MM.1S (cell line): ENCODE measurements around the gene KRTCAP3.
"Not testable (repeated sequence)": the region's sequence is repeated elsewhere in the genome, so short reads cannot be mapped to it uniquely, and the experiment has no call there.

Source experiments
- CTCF ChIP-seq: fragments of 300-600 bp; sonication (generic); IDR thresholded peaks from 2 replicates; pipeline ENCODE4 v1.5.1; 2016; ENCODE audit warnings: antibody characterized with exemption, low read length, mixed read lengths
- EZH2 ChIP-seq: fragments of 300-600 bp; sonication (generic); optimal IDR thresholded peaks from 2 replicates; pipeline ENCODE3; 2017; ENCODE audit warnings: low read depth, mild to moderate bottlenecking, antibody characterized with exemption, low read length, mixed read lengths

GRCh38 chr2:27425039-27425438 lies 17.1 kb upstream of the KRTCAP3 start:
- TF ChIP-seq EZH2, CTCF: not testable (repeated sequence)
